Activated gamma-delta T cell treated with anti-CD3 and anti-CD28 coated beads, Interleukin-2, amount 50 U/mL, for 16 hours (primary cell): ENCODE measurements around the gene STOX2.
"Not testable (repeated sequence)": the region's sequence is repeated elsewhere in the genome, so short reads cannot be mapped to it uniquely, and the experiment has no call there.

Experiments used
- DNase-seq: peaks from one replicate; pipeline ENCODE4 v3.0.0-alpha.2; 2020; ENCODE audit warnings: low read depth

STOX2 gene

GRCh38 chr4:184021389-184021788 is 116.3 kb downstream of the STOX2 start:
- DNase-seq = no peak

- DNase-seq = no peak
Measured at GRCh38 chr4:184022679-184023383, 117.7 kb downstream of the STOX2 start.

DNA sequence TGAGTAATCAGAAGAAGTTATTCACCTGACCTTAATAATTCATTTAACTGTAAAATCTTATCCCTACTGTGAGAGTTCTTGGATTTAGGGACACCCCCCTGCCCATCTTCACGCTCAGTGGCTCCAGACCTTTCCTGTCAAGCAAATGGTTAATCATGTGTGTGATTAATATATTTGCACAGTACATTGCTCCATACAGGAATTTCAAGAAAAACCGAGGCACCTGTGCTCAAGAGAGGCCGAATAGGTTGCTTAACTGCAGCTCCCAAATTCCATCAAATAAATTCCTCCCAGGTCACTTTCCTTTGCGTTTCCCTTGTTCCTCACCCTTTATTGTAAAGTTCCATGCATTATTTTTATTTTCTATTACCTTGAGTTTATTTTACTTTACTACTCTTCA is 119.5 kb downstream of the STOX2 start:
- DNase-seq = no peak

- DNase-seq = no peak
Measured at GRCh38 chr4:184028561-184029374, 123.7 kb downstream of the STOX2 start.

DNA sequence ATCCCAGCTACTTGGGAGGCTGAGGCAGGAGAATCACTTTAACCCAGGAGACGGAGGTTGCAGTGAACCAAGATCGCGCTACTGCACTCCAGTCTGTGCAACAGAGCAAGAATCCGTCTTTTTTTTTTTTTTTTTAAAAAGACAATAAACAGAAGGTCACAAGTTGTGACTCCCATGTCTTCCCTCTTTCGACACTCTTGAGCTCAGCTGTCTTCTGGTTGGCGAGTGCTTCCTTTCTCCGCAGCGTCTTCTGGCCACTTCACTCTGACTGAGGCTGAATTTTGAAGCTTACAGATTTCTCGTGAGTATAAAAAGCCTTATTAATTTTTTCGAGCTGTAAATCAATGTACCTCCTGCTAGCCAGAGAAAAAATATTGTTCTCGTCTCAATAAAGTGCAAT is 124.9 kb downstream of the STOX2 start:
- no peak for DNase-seq

DNA sequence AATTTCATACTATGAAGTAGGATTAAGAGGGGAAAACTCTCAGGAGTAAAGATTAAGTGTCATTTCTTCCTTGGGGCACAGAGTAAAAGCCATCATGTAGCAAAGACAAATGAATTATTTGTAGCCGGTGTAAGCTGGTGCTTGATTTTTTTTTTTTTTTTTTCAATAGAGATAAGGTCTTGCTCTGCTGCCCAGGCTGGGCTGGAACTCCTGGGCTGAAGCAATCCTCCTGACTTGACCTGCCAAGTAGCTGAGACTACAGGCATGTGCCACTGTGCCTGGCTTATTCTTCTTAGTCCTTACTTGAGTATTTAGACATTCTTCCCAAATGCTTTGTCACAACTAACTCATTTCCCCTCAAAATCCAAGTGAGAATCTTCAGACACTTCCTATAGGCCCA is 125.7 kb downstream of the STOX2 start:
- no peak for DNase-seq

- no peak for DNase-seq
Measured at GRCh38 chr4:184032091-184032490, 127.0 kb downstream of the STOX2 start.

DNA sequence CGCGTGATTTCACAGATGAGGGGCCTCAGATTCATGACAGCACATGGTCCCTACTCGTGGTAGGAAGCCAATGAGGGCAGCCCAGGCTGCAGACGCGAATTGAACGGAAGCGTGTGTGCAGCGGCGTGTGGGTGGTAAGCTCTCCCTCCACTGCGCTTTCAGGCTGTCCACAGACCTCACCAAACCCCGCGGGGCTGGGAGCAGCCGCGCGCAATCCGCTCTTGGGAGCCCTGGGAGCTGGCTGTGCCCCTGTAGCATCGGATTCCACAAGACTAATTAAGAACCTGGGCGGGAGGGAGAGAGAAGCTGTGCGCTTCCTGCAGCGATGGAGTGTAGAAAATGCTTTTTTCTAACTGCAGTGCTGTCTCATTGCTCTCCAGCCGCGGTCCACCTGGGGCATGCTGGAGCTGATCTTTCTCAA is 134.9 kb downstream of the STOX2 start:
- no peak for DNase-seq

DNA sequence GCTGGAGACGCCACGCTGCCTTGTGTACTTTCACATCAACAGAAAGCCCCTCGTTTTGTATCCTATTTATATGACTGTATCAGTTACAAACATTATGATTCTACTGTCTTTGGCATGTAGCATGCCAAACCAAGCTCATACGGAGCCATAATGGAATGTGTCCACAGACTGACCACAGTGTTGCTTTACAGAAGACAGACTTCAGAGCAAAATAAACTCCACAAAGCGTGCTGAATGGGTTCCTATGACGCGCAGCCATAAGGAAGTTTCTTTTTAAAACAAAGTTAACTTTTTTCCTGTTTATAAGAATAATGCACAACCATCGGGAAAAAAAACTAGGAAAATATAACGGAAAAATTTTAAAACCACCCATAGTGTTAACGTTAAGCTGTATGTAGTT is 136.0 kb downstream of the STOX2 start:
- no peak for DNase-seq

DNA sequence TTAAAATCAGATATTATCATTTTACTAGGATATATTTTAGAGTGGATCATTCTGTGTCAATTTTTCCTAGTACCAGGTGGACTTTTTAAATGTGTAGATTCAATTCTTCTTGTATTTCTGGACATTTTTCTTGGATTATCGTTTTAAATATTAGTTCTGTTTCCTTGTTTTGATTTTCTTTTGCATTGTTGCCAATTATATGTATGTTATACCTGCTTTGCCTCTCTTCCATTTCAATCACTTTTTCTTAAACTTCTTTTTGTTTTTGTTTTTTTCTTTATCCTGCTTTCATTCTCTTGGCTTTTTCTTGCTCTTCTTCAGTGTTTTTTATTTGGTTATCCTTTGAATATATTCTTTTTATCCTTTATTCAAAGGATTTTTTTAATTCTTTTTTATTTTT is 141.0 kb downstream of the STOX2 start:
- no peak for DNase-seq

GRCh38 chr4:184051262-184051661 is 146.2 kb downstream of the STOX2 start:
- not testable (repeated sequence) for DNase-seq

GRCh38 chr4:184052616-184053015 is 147.5 kb downstream of the STOX2 start:
- DNase-seq = no peak

GRCh38 chr4:184053434-184053833 is 148.3 kb downstream of the STOX2 start:
- no peak for DNase-seq

GRCh38 chr4:184056877-184057276 is 151.8 kb downstream of the STOX2 start:
- no peak for DNase-seq

- no peak for DNase-seq
Measured at GRCh38 chr4:184058026-184058425, 152.9 kb downstream of the STOX2 start.

DNA sequence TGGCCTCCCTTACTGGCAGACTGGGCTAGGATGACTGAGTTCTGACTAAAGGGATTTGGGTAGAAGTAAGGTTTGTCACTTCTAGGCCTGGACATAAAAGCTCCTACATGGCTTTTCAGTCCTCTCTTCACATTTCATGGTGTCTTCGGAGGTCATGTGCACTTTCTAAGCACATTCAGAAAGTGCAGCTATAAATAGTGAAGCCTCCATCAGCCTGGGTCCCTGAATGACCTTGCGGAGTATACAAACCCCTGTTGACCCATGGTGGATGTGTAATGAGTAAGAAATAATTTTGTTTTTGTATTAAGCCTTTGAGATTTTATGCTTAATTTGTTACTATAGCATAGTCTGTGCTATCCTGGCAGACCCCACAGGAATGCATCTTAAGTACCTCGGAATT is 154.0 kb downstream of the STOX2 start:
- DNase-seq = no peak

DNA sequence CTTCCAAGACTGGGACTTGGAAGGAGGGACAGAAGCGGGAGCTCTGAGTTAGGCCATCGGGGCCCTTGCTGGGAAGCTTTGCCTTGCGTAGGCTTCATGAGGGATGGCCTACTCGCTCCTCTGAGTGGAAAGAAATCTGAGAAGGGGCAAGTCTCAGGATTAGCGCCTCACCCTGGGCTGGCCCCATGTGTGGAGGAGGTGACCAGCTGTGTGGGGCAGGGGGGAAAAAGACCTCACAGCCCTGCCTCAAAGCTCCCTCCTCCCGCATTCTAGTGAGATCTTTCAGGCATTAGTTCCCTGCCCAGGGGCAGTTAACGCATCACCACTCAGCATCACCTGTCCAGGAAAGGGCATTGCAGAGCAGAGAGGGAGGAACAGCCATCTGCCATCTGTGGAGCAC is 156.5 kb downstream of the STOX2 start:
- no peak for DNase-seq

- no peak for DNase-seq
Measured at GRCh38 chr4:184062769-184063168, 157.7 kb downstream of the STOX2 start.

DNA sequence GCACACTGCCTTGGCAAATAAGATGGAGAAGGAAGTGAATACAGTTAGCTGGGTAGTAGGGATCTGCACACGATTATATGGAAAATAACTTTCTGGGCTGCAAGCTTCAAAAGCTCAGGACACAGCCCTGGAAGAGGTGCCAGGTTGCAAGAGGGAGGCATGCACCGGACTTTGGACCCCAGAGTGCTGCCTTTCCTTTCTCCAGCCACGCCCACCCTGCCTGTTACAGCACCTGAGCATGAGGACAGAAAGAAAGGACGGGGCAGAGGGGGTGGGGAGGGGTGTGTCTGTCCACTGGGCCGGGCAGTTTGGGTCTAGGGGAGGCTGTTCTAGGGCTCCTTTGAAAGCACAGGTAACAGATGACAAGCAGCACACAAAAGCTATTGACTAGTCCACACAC is 159.8 kb downstream of the STOX2 start:
- DNase-seq = no peak

- DNase-seq = no peak
Measured at GRCh38 chr4:184066584-184067300, 161.6 kb downstream of the STOX2 start.

DNA sequence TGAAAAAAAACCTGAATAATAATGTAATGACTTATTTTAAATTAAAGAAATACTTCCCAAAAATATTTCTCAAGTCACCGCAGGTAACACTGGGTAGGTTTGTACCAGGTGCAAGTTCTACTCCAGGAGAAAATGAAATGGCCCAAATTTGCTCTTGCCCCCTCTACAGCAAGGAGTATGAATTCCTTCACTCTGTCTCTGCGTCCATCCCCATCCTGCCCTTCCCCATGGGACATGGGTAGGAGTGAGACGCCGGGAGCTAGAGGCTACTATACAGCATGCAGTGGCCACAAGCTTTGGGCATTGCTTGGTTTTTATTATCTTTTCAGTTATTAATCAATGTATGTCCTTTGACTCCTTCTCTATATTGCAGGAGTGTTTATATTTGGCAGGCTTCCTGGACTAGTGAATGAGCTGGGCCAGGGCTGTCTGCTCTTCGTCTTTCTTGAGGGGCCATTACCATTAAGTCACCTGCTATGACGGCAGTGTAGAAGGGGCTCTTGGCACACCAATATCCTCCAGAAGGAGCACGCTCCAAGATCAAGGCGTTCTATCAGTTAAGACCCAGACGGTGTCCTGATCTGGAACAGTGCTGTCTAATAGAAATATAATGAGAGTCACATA is 162.9 kb downstream of the STOX2 start:
- DNase-seq = no peak
